Sigmoid colon (tissue), 4 donors: Measurements from ENCODE around the gene GMDS.

ENCODE experiments used
- CTCF ChIP-seq, 4 experiments: fragments of 450-650 bp in 3 of 4; fragments of 200-600 bp in 1 of 4; IDR thresholded peaks; one replicate each; pipeline ENCODE4 v1.5.1; 2016 to 2019; ENCODE audit warnings: antibody characterized with exemption in 4 of 4, mild to moderate bottlenecking in 3 of 4, moderate library complexity in 2 of 4
- POLR2A ChIP-seq, 2 donors: fragments of 450-650 bp; IDR thresholded peaks; one replicate each; pipeline ENCODE4 v1.6.1; 2016; ENCODE audit warnings: antibody characterized with exemption in 2 of 2, mild to moderate bottlenecking in 2 of 2, moderate library complexity in 2 of 2
- POLR2AphosphoS5 ChIP-seq, 4 donors: sonication (generic); formaldehyde crosslinking; IDR thresholded peaks; one replicate each; pipeline ENCODE4 v1.6.1; 2017; ENCODE audit warnings: antibody characterized with exemption in 4 of 4

GRCh38 chr6:1941534-1941933, 303.9 kb downstream of the GMDS start:
- TF ChIP-seq POLR2A (IDR thresholded peaks at IDR 0.05) (no peak), CTCF (IDR thresholded peaks at IDR 0.05) (no peak), POLR2AphosphoS5 (IDR thresholded peaks at IDR 0.05) (no peak)
